IPS DF 6.9 (cell line): ENCODE results near the gene BHLHE23.

Source experiments
- DNase-seq: peaks from one replicate; pipeline ENCODE4 v3.0.0-alpha.2; 2013; ENCODE audit warnings: low read depth, low spot score
- H3K27ac ChIP-seq: one replicate; pipeline ENCODE4 v1.5.1; 2013; ENCODE audit warnings: low read length, control low read depth
- H3K27me3 ChIP-seq: 2 replicates; pipeline ENCODE4 v1.6.1; 2013; ENCODE audit warnings: mild to moderate bottlenecking, low read length; ENCODE audit not compliant: control insufficient read depth, insufficient read depth
- H3K36me3 ChIP-seq: 2 replicates; pipeline ENCODE4 v1.6.1; 2013; ENCODE audit warnings: low read length; ENCODE audit not compliant: control insufficient read depth, insufficient read depth
- H3K4me1 ChIP-seq: 2 replicates; pipeline ENCODE4 v1.6.1; 2013; ENCODE audit warnings: low read length; ENCODE audit not compliant: control insufficient read depth, insufficient read depth
- H3K4me3 ChIP-seq: 2 replicates; pipeline ENCODE4 v1.5.1; 2013; ENCODE audit warnings: mild to moderate bottlenecking, low read length
- H3K9me3 ChIP-seq: 2 replicates; pipeline ENCODE4 v1.6.1; 2013; ENCODE audit warnings: low read length, inconsistent platforms; ENCODE audit not compliant: control insufficient read depth, insufficient read depth
- WGBS: extraction: QIAGEN DNeasy Blood & Tissue Kit; methylation state at CpG from one replicate; pipeline ENCODE4 v1.1.7; 2013; ENCODE audit warnings: mixed read lengths, missing lambda C conversion rate; ENCODE audit not compliant: insufficient read length, insufficient coverage; 5-methylcytosine and 5-hydroxymethylcytosine counted together

Gene BHLHE23

GRCh38 chr20:63025534-63026331 lies 19.0 kb upstream of the BHLHE23 start:
- no peak overlapping the region for H3K4me3 ChIP-seq

GRCh38 chr20:63024573-63025392 lies 18.0 kb upstream of the BHLHE23 start:
- H3K4me1 ChIP-seq, result peaks cover 4% of the 10 kb centered on the region; the same call in 1 of the 2 replicates
- H3K27me3 ChIP-seq, result no peaks in the 10 kb centered on the region
- H3K9me3 ChIP-seq, result no peaks in the 10 kb centered on the region
- no peak overlapping the region for H3K27ac ChIP-seq
- no peak overlapping the region for H3K4me3 ChIP-seq
- H3K36me3 ChIP-seq, result no peaks in the 10 kb centered on the region; the same call in 1 of the 2 replicates
- no CpG with 5 or more reads among the region's 28 CpGs for WGBS
- DNase-seq, result no peak

More at GRCh38 chr20:63025534-63026331, 19.0 kb upstream of the BHLHE23 start:
- Histone ChIP-seq H3K27ac (no peak overlapping the region), H3K36me3 (no peaks in the 10 kb centered on the region; the same call in 1 of the 2 replicates), H3K4me1 (peaks cover 6% of the 10 kb centered on the region; the same call in 1 of the 2 replicates), H3K9me3 (no peaks in the 10 kb centered on the region), H3K27me3 (no peaks in the 10 kb centered on the region)
- no CpG with 5 or more reads among the region's 45 CpGs for WGBS
- no peak for DNase-seq

- Histone ChIP-seq H3K9me3 (no peaks in the 10 kb centered on the region), H3K4me1 (peaks cover 4% of the 10 kb centered on the region; the same call in 1 of the 2 replicates), H3K36me3 (no peaks in the 10 kb centered on the region; the same call in 1 of the 2 replicates), H3K27ac (no peak overlapping the region), H3K4me3 (no peak overlapping the region), H3K27me3 (no peaks in the 10 kb centered on the region)
- DNase-seq, result no peak
- WGBS, result no CpG with 5 or more reads among the region's 33 CpGs
Observed at GRCh38 chr20:63023936-63024571, 17.3 kb upstream of the BHLHE23 start.

DNA sequence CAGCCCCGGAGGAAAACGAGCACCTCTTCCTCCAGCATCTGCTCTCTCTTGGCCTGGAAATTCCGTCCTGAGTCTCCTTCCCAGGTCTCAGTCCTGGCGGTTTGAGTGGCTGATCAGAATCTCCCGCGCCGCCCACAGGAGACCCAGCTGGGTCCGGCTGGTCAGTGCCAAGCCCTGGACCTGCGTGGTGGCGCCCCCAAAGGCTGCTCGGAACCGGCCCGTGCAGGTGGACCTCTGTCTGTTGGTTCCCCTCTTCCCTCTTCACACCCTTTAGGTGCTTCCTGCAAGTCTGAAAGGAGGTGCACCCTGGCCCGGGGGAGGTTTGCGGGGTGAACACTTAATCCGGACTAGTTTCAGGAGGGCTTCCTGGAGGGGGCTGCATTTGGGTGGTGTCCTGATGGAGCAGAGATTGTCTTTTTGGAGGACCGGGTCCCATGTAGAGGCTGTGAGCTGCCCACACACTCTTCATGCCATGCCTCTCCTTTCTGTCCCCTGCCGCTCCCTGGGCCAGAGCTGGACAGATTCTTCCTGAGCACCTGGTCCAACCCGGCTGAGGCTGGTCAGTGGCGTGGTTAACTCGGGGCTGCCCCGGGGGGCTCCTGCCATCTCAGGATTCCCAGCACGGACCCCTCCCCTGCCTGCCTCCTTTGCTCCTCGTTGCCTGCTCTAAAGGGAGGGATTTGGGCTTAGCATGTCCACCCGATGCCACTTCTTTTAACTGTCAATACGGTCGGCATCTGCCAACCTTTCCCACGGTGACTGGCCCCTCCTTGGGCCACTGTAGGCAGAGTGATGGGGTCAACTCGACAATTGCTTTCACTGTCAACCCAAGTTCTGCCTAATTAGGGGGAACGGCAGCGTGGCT lies 16.5 kb upstream of the BHLHE23 start:
- no peak overlapping the region for H3K27ac ChIP-seq
- H3K9me3 ChIP-seq, result no peaks in the 10 kb centered on the region
- H3K36me3 ChIP-seq, result no peaks in the 10 kb centered on the region; the same call in 1 of the 2 replicates
- no peaks in the 10 kb centered on the region for H3K27me3 ChIP-seq
- DNase-seq, result no peak
- no CpG with 5 or more reads among the region's 31 CpGs for WGBS
- H3K4me1 ChIP-seq, result peaks cover 2% of the 10 kb centered on the region; the same call in 1 of the 2 replicates
- H3K4me3 ChIP-seq, result no peak overlapping the region

DNA sequence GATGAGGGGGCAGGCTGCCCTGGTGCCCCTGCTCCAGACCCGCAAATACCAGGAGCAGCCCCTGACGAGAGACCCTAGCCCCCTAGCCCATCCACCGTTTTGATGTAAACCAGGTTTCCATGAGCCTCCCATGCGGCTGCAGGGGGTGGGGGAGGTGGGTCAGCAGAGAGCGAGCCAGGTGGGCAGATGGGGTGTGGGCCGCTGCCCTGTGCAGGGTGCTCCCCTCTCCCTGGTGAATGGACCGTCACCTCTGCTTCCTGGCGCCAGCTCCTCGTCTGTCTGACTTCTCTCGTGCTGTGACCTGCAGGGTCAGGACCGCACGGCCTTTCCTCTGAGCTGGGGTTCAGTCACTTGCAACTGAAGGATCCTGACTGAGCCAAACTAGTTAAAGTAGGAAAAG lies 15.7 kb upstream of the BHLHE23 start:
- Histone ChIP-seq H3K4me1 (peaks cover 1% of the 10 kb centered on the region; the same call in 1 of the 2 replicates), H3K9me3 (no peaks in the 10 kb centered on the region), H3K4me3 (no peak overlapping the region), H3K27me3 (no peaks in the 10 kb centered on the region), H3K27ac (no peak overlapping the region), H3K36me3 (no peaks in the 10 kb centered on the region; the same call in 1 of the 2 replicates)
- DNase-seq, result no peak
- no CpG with 5 or more reads among the region's 12 CpGs for WGBS

DNA sequence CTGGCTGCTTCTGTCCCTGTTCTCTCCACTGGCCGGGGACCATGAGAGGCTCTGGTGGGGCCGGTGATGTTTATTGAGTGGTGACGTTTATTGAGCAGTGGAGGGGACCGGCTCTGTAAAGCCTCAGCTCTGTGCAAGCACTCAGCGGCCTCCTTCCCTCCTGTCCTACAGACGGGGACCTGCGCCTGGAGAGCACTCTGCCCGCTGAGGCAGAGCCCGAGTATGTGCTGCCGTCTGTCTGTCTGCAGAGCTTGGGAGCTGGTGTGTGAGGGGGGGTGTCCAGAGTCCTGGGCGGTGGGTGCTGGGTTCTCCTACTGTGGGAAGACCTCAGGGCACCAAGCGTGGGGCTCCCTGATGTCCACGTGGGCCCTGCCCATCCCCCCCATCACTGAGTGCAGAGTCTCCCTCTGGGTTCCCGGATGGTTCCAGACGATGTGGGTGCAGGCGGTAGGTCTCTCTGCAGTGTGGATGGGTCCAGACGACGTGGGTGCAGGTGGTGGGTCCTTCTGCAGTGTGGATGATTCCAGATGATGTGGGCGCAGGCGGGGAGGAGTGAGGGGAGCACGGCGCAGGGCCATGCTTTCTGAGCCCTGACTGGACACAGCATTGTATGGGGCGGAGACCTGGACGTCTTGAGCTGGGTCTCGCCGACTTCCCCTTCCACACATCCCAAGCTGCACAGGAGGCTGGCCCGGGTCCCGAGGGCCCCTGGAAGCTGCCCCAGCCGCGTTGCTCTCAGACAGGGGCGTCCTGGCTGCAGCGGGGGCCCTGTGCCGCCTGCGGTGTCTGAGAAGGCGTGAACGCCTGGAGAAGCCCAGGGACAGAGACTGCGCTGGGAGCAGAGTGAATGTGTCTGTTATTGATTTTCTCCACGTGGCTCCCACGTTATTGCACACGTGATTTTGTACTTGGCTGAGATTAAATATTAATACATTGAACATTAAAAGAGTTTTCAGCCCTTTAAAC lies 14.9 kb upstream of the BHLHE23 start:
- H3K36me3 ChIP-seq, result no peaks in the 10 kb centered on the region; the same call in 1 of the 2 replicates
- peaks cover 3% of the 10 kb centered on the region; the same call in 1 of the 2 replicates for H3K4me1 ChIP-seq
- H3K9me3 ChIP-seq, result no peaks in the 10 kb centered on the region
- H3K27ac ChIP-seq, result no peak overlapping the region
- no peak overlapping the region for H3K4me3 ChIP-seq
- WGBS, result no CpG with 5 or more reads among the region's 40 CpGs
- no peaks in the 10 kb centered on the region for H3K27me3 ChIP-seq
- DNase-seq, result no peak

DNA sequence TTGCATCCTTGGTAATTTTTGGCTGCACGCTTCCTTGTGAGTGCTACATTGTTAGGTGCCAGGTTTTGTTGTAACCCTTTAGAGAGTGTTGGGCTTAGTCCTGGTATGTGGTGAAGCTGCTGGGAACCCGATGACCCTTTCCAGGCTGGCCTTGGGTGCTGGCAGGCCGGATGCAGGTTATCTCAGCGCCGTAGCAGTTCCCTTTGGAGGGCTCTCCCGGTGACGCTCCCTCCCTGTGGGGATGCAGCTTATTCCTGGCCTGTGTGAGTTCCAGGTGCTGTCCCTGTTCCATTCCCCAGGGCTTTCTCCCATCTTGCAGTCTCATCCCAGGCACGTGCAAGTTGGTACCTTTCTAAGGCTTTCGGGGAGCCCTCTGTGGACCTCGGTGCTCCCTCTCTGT lies 13.9 kb upstream of the BHLHE23 start:
- no peak overlapping the region for H3K4me3 ChIP-seq
- H3K27me3 ChIP-seq, result no peaks in the 10 kb centered on the region
- no peak overlapping the region for H3K27ac ChIP-seq
- WGBS, result no CpG with 5 or more reads among the region's 10 CpGs
- no peak for DNase-seq
- peaks cover 3% of the 10 kb centered on the region; the same call in 1 of the 2 replicates for H3K4me1 ChIP-seq
- H3K9me3 ChIP-seq, result no peaks in the 10 kb centered on the region
- no peaks in the 10 kb centered on the region; the same call in 1 of the 2 replicates for H3K36me3 ChIP-seq

- no peaks in the 10 kb centered on the region for H3K9me3 ChIP-seq
- no peaks in the 10 kb centered on the region for H3K27me3 ChIP-seq
- WGBS, result no CpG with 5 or more reads among the region's 25 CpGs
- DNase-seq, result no peak
- no peak overlapping the region for H3K27ac ChIP-seq
- H3K4me3 ChIP-seq, result no peak overlapping the region
- no peaks in the 10 kb centered on the region for H3K36me3 ChIP-seq
- H3K4me1 ChIP-seq, result peaks cover 7% of the 10 kb centered on the region; the same call in 1 of the 2 replicates
Observed at GRCh38 chr20:63017826-63018411, 11.2 kb upstream of the BHLHE23 start.
